SK-N-DZ (cell line): ENCODE results near the gene PLAC1.

ENCODE experiments used
- DNase-seq: peaks from one replicate; pipeline ENCODE4 v3.0.0-alpha.2; 2015; ENCODE audit warnings: low spot score
- small RNA-seq, 2 experiments: library from RNA; depleted of rRNA; stranded (forward); fragments of <200 nt; gene quantifications; one replicate each; pipeline ENCODE3, GENCODE V24; 2014

PLAC1 gene

GRCh38 chrX:134543288-134543687, 115.0 kb downstream of the PLAC1 start:
- DNase-seq, result no peak

- no peak for DNase-seq
Measured at GRCh38 chrX:134542485-134542884, 115.8 kb downstream of the PLAC1 start.

DNA sequence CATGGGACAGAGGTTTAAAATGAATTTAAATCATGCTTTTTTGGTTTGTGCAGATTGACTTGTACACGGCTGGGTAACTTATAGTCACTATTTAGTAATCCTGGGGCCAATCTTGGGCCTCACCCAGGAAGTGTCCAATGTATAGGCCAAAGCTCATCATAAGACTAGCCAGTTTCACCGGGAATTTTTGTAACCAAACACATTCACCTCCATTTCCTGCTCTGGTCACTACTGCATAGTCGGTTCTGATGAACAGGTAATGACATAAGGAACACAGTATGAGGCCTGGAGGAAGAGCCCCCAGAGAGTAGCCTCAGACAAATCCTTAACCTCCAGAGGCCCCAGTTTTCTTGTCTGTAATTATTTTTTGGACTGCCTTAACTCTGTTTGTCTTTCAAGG, 116.4 kb downstream of the PLAC1 start:
- no peak for DNase-seq

- no peak for DNase-seq
Measured at GRCh38 chrX:134538316-134538715, 120.0 kb downstream of the PLAC1 start.

DNA sequence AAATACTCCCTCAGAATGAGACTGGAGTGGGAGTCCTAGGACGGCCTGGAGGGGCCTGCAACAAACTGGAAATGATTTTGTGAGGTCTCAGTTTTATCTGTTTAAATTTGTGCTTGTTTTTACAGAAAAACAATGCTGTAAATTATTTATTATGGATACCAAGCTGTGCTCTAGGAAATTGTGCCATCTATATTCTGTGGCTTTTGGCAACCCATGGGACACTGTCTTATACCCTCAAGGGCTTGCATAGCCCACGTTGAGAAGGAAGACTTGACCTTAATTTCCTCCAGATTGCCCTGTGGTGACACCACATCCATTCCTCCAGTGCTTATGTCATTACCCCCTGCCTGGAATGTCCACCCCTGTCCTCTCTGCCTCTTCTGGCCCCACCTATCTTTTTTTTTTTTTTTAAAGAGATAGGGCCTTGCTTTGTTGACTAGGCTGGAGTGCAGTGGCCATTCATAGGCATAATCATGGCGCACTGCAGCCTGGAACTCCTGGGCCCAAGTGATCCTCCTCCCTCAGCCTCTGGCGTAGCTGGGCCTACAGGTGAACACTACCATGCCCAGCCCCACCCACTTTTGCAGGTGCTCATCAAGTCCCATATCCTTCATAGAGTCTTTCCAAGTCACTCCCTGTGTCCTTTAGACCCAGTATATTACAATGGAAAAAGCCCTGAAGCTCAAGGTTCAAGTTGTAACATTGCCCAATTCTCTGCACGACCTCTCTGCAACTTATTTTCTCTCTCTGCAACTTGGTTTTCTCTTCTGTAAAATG, 120.9 kb downstream of the PLAC1 start:
- DNase-seq, result no peak

- no peak for DNase-seq
Measured at GRCh38 chrX:134533952-134534351, 124.3 kb downstream of the PLAC1 start.

DNA sequence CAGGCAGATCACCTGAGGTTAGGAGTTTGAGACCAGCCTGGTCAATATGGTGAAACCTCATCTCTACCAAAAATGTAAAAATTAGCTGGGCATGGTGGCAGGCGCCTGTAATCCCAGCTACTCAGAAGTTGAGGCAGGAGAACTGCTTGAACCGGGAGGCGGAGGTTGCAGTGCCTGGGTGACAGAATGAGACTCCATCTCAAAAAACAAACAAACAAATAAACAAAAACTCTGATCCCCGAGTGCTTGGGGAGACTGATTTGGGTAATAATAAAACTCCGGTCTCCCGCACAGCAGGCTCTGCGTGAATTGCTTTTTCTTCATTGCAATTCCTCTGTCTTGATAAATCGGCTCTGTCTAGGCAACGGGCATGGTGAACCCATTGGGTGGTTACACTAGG, 124.9 kb downstream of the PLAC1 start:
- DNase-seq, result no peak

GRCh38 chrX:134530845-134531244, 127.4 kb downstream of the PLAC1 start:
- DNase-seq, result no peak

- no peak for DNase-seq
Measured at GRCh38 chrX:134529481-134529880, 128.8 kb downstream of the PLAC1 start.

GRCh38 chrX:134528960-134529359, 129.3 kb downstream of the PLAC1 start:
- no peak for DNase-seq

DNA sequence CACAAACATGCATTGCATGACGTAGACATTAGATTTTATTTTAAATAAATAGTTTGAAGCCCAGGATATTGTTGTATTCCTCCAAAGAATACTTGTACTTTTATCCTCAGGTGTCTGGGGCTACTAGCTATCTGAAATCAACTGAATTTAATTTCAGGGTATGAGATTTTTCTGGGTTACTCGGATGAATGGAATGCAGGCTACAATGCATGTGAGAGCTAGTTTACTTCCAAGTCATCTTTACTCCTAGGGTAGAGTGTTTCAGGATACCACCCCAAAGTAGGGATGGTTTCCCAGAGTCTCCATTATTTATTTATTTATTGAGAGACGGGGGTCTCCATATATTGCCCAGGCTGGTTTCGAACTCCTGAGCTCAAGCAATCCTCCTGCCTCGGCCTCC, 131.9 kb downstream of the PLAC1 start:
- no peak for DNase-seq

GRCh38 chrX:134525086-134525792, 133.0 kb downstream of the PLAC1 start:
- no peak for DNase-seq

DNA sequence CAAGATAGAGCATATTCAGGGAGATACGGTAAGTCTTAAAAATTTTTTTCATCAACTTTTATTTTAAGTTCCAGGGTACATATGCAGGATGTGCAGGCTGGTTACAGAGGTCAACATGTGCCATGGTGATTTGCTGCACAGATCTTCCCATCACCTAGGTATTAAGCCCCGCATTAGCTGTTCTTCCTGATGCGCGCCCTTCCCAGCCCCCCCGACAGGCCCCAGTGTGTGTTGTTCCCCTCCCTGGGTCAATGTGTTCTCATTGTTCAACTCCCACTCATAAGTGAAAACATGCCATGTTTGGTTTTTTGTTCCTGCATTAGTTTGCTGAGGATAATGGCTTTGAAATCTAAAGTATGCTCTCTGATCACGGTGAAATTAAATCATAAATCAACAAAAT, 134.1 kb downstream of the PLAC1 start:
- DNase-seq, result no peak

- peak; percentile 73 for DNase-seq
Measured at GRCh38 chrX:134520860-134521390, 137.3 kb downstream of the PLAC1 start.

Small RNA genes within 50 kb of the gene (small RNA-seq; reads per million reads assigned to genes)
- gene AC004383.1 (0 reads per million in 2 experiments), gene MIR450A1 (0 reads per million in 2 experiments), gene MIR450A2 (0.03 to 0.09 reads per million in 2 experiments), gene MIR450B (0.10 to 12.0 reads per million in 2 experiments), gene MIR503 (1.0 to 7.4 reads per million in 2 experiments), gene MIR542 (0.71 to 13.4 reads per million in 2 experiments)
